NOMO-1 (cell line): Measurements from ENCODE around the gene NRP1.

ENCODE experiments used
- DNase-seq, 2 experiments: peaks; one replicate each; lab custom pipeline; 2025; ENCODE audit not compliant: unreplicated experiment in 2 of 2; lab: John Stamatoyannopoulos, UW

Gene NRP1

DNA sequence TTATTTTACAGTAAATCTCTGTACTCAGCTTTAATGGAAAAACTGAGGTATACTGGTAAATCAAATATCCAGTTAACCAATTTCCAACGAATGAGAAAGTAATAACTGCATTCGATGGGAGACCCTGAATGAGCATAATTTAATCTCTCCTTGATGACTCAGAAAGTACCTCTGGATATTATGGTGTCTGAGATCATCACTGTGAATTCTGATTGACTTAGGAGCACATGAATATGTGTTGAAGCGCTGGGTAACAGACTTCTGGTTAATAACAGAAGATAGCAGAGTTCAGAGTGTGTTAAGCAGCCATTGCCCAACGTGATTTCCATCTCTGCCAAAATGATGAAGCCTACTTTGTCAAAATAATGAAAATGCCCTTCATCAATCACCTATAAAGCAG lies 116.6 kb downstream of the NRP1 start:
- no peak for DNase-seq

DNA sequence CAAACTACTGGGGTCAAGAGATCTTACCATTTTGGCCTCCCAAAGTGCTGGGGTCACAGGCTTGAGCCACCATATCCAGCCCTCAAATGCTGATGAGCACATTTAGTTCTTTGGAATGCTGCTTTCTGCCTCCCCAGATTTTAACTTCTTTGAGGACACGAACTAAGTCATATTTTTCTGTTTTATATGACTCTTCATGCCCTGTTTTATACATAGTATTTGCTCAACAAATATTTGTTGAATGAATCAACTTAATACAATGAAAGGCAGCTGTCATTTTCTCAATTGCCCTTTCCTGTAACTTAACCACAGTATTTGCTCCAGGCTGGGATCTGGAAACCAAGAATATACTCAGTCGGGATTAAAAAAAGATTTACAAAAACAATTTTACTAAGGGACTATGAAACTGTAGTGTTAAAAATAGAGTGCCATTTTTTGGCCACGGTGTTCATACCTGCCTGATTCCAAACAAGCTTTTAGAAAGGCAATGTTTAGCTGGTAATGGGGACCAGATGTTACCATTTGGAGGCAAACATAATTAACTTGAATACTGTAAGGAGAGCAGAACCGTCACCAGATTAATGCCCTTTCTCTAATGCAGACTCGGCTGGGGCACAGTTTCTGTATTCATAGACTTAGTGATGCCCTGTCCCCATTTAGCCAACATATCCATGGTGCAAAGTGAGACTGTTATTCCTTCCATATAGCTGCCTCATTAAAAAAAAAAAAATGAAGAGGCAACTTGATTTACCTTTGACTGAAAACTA lies 117.6 kb downstream of the NRP1 start:
- DNase-seq = no peak

DNA sequence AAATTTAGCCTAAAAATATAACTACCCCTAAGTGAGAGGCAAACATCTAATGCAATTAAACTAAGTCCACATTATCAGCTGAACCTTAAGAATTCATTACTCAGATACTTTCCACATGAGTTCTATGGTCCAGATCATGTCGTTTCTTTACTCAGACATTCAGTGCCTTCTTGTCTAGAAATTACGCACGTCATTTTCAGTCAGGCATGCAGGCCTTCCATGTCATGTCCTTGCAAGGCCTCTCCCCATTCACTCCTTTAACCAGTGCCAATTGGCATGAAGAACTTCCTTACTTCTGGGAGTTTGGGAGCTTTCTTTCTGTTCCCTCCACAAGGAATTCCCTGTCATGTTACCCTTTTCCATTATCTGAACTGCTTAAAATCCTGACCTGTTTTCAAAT lies 118.8 kb downstream of the NRP1 start:
- DNase-seq = no peak

DNA sequence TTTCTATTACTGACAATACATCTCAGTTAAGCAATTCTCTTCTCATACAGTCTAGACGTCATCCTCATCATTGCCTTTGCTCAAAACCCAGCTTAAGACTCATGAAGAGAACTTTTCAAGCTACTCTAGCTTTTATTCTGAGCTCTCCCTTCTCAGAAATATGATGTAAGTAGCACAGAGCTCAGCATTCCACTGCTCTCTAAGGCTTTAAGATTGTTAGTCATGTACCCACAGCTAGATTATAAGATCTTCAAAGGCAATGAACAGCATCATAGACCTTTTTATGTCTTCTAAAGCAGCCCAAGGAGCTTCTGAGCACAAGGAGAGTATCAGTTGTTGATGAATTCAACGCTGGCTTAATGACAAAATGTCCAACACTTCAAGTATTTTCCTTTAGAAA lies 119.3 kb downstream of the NRP1 start:
- no peak for DNase-seq

DNA sequence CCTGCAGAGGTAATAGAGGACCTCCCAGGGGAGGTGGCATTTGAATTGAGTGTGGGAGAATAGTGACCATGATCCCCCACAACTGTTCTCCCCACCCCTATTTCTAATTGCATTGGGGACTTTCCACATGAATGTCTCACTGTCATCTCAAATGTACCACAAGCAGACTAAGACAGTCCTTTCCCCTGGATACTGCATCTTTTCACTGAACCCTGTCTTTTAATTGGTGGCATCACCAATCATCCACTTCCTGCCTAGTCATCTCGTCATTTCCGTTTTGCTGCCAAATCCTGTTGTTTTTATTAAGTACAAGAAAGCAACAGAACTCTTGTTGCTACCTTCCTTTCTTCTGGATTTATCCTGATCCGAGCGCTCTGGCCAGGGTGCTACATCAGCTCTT lies 120.3 kb downstream of the NRP1 start:
- DNase-seq = no peak

DNA sequence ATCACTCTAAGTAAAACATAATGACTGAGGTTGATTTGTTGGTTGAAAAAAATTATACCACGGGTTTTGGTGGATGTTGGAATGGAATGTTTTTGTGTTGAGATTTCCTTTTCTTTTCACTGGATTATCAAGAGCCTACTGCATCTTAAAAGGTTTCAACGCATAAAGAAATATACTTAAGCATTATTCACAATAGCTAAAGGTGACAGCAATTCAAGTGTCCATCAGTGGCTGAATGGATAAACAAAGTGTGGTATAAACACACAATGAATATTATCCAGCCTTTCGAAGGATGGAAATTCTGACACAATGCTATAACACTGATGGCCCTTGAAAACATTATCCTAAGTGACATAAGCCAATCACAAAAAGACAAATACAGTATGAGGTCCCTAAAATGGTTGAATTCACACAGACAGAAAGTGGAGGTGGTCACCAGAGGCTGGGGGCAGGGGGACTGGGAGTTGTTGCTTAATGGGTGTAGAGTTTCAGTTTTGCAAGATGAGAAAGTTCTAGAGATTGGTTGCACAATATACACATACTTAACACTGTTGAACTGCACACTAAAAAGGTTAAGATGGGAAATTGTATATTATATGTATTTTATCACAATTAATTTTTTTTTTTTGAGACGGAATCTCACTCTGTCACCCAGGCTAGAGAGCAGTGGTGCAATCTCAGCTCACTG lies 122.3 kb downstream of the NRP1 start:
- DNase-seq = no peak

DNA sequence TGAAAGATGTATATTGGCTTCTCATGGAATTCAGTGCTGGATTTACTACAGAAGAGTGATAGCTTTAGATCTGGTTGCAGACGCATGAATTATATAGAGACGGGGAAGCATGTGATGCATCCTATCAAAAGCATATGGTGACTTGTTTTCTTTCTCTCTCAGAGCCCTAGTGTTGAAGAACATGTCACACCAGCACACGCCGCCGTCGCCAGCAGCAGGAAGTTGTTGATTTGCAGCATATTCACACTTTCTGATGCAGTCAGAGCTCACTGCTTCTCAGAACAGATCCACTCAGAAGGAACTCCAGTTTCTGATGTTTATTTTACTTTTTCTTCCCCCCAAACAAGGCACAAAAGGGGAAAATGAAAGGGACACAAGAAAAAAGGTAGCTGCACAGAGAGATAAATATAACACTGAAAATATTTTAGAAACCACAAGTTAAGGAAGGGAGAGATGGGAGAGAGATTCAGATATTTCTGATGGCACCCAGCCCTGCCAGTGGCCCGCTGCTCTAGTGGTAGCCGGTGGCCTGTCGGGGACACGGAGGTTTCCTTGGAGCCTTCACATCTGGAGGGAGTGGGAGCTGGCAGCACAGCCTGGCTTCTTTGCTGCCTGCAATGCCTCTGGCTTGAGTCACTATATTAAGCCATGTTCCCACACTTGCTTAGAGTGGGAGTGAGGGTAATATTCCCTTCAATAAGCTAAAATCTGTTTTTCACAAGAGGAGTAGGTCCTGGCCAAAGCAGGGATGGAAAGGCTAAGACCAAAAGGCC lies 123.2 kb downstream of the NRP1 start:
- peak in 1 of 2 experiments; percentile 2 for DNase-seq

DNA sequence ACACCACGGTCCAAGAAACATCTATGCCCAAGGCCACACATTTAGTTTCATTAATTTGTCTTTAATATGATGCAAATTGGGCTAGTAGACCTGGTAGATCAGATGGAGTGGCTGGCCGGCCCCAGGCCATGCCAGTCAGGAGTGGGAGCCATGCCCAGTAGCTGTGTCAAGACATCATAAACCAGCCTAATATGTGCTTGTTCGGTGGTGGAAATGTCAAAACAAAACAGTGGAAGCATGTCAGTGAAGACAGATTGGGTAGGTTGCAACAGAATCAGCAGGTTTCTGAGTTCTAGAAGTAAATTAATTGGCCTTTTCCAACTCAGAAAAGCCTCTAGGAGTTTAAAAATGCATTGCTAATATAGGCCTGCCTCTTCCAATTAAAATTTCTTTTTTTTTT lies 124.7 kb downstream of the NRP1 start:
- DNase-seq = no peak

DNA sequence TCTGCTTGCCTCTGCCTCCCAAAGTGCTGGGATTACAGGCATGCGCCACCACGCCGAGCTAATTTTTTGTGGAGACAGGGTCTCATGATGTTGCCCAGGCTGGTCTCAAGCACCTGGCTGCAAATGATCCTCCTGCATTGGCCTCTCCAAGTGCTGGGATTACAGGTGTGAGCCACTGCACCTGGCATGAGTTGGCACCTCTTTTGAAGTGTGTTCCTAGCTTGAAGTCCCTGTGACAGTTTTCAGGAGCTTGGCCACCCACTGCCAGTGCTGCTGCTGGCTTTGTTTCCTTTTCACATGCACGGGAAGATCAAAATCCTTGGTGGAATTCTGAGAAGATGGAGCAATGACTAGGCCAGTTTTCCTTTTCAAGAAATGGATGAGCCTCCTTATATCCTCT lies 126.3 kb downstream of the NRP1 start:
- no peak for DNase-seq

DNA sequence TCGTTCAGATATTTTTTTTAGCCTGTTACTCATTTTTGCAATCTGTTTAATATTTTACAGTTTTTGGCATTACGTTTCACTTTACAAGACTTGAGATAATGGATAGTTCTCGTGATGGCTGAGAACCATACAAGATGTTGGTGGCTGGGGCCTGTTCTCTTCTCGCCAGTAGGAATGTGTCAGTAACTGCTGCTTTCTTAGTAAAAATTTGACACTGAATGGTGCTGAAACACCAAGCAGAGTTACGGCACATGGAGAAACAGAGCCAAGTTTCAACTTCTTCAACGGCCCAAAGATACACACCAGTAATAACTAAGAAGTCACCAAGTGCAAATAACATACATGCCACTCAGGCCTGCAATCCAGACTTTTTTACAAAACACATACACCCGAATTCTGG lies 130.4 kb downstream of the NRP1 start:
- DNase-seq = no peak

DNA sequence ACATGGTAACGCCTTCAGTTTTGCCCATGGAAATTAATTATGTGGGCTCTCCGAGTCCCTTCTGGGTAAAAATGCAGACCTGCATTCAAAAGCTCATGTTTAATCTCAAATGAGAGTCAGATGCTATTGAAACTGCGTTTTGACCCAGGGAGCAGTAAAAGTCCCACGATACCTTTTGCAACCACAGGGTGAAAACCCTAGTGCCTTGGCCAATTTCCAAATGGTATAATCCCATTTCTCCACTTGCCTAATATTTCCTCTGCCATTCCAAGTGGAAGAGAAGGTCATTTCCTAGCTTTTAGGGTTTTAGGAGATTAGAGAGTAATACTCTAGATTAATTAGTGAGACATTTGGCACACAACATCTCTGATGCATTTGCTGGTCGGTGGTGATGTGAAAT lies 132.5 kb downstream of the NRP1 start:
- no peak for DNase-seq

DNA sequence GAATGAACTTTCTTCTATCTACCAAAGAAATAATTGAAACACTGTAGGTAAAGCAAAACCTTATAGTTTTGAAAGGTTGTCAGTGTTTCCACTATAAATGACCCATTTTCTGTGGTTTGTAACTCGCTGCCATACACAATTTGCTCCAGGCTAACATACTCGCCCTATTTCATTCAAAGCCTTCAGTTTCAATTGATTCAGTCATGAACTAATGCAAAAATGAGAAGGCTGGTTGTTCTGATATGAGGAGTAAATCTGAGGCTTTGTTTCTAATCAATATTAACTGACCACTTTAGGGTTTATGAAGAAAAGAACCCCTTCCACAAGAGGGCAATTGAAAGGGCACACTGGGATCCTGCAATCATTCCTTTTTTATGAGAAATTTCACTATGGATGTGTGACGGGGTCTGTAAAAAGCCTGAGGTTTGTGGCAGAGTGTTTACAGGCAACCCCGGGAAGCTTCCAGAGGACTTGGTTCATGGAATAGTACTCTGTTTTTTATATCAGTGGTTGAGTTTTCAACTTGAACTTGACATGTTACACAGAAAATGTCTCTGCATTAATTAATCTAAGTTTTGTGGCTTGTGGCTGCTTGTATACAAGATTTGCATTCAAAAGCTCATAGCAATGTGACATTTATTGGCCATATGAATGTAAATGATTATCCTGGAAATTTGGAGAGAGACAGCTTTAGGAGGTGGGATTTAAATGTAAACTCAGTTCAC lies 133.2 kb downstream of the NRP1 start:
- DNase-seq = no peak

DNA sequence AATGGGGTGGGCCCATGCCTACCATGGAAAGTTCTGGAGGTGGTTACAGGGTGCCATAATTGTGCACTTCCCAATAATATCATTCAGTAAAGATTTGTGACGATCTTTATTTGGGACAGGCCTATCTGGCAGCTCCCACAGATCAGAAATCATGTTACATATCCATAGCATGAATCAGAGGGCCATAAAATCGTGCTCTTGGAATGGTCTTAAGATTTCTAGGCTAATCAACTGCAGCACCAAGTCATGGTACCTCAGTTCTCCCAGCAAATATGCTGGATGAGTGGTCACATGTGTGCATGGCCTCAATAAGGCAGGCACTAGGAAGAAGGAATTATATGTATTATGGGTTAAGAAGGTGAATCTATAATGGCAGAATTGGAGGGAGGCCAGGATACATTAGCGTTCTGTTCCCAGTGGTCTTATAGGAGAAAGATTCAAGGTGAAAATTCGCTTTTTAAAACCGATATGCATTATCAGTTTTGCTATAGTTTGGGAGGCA lies 134.7 kb downstream of the NRP1 start:
- no peak for DNase-seq

DNA sequence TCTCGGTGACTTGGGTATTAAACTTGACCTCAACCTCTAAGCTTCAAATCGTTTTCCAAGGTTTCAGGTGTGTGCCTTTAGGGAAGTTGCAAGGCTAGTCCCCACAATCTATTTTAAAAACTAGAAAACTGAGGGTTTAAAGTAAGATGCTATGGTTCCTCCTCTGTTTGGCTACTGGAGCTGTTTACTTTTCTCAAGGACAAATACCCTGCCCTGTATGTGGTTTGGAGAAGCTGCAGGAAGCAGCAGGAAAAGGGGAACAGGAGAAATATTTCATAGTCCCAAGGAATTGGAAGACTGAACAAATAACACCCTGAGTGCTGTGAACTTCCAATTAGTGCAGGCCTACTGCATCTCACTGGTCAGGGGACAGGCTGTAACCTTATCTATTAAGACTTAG lies 135.9 kb downstream of the NRP1 start:
- DNase-seq = no peak

DNA sequence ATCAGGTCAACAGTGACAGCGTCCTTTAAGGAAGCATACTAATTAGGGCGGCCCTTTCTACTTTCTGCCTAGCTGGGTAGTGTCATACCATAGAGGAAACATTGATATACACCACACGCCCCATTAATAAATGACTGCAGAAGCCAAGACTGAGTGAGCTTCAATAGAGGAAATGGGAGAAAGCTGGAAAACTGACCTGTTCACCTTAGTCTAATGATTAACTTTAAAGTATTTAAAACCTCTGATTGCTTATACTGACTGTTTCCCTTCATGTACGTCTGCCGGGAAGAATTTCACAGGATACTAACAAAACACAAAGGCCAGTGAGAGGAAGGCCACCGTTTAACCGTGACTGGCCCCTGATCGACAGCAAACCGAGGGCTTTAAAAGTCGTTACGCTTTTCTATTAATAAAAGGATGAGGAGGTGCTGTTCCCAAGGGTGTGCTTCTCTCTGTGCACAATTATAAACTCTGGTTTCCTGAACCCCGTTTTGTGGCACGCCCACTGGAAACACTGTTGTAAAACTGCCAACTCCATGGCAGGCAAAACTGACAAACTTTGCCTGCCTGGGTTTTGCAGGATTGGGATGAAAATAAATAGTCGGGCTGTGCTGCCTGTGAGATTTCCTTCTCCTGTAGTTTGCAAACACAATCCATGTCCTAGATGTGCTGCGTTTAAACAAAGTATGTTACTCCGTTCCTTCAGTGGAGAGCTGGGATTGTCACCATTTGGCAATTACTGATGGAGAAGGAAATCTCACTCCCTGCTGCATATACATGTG lies 137.6 kb downstream of the NRP1 start:
- no peak for DNase-seq

DNA sequence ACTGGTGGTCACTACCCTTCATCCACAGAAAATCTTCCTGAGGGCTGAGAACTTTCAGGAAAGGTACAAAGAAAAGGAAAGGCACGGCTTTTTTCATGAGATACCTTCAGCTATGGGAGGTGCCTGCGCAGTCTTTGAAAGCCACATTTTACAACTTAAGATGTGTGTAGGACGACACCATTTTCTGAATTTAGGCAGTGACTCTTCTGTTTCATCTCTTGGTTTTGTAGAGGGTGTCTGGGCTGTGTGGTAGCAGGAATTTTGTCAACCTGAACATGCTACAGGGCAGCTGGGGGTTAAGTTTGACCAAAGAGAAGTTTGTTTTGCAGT lies 138.1 kb downstream of the NRP1 start:
- no peak for DNase-seq

DNA sequence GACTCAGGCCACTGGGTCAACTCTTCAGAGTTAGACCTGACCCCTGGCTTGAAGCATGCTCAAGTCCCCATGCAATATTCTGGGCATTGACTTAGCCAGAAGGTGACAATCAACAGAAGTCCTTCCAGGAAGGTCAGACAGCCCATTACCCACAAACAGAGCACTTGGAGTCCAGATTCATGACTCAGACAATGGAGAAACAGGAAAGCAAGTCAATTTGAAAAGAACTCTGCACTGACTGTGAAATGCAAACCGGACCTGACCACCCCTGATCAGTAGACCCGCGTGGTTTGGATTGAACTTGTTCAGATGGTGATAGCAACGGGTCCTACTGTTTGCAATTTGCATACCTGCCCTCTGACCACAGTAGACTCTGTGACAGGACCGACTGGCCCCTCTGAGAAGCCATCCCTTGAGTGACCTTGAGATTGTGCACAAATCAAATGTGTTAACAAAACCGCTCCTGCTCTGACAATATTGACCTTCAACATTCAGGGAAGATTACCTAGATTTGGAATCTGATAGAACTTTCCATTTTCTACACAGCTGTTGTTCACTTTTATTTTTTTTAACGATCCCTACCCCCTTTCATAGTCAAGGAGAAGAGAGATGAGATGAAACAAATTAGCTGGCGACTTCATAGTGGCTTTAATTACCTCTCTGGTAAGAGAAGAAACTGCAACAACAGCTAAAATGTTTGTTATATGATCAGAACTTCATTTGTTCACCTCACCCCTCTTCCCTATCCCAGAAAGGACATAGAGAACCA lies 138.7 kb downstream of the NRP1 start:
- DNase-seq = no peak

DNA sequence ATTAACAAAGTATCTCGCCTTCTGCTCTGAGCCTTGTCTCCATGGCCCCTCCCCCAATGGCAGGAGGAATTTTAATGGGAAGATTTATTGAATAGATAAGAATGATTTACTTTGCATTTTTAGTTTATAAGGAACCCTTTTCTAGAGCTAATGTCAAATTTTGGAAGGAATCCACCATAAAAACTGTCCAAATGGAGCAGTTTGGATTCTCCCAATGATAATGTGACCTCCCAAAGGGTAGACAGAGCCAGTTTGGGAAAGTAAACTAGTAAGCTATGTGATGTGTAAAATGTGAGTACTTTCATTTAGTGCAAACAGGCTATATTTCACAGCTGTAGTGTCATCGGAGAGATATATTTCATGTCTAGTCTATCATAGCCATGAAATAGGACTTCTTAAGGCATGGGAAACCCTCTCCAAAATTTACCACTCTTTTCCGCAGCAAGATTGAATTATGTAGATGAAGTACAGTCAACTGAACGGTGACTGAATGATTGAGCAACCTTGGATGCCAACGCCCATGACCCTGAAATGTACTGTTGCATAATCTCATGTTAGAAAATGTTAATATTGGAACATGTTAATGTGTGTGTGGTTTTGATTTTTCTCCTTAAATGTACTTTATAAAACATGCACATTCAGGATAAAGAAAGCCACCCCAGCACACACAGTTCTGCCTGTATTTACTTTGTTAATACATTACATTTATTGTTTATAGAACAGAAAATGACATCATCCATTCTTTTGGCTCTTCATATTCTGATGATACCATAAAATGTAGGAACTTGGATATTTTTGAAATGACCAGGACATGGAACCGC lies 140.6 kb downstream of the NRP1 start:
- DNase-seq = peak; percentile 50 to 74
